ENCODE measurements around the gene WDR59.

GRCh38 chr16:74837056-74837455 is 147.9 kb downstream of the WDR59 start:
- no peak for TF ChIP-seq CTCF (IDR thresholded peaks at IDR 0.05)
- no peak for TF ChIP-seq POLR2A (IDR thresholded peaks at IDR 0.05)
